ENCODE data around the gene ZC3H8. TPM values are rescaled to one million over a fixed set of nuclear protein-coding genes. Genes with fewer than 3 reads are reported as not detected.
A peak's percentile ranks its signal among the peaks of the same experiment; 100 is the strongest.
"Not testable (repeated sequence)": the region's sequence is repeated elsewhere in the genome, so short reads cannot be mapped to it uniquely, and the experiment has no call there.

Gene ZC3H8
- total RNA-seq, result 26.0 TPM

DNA sequence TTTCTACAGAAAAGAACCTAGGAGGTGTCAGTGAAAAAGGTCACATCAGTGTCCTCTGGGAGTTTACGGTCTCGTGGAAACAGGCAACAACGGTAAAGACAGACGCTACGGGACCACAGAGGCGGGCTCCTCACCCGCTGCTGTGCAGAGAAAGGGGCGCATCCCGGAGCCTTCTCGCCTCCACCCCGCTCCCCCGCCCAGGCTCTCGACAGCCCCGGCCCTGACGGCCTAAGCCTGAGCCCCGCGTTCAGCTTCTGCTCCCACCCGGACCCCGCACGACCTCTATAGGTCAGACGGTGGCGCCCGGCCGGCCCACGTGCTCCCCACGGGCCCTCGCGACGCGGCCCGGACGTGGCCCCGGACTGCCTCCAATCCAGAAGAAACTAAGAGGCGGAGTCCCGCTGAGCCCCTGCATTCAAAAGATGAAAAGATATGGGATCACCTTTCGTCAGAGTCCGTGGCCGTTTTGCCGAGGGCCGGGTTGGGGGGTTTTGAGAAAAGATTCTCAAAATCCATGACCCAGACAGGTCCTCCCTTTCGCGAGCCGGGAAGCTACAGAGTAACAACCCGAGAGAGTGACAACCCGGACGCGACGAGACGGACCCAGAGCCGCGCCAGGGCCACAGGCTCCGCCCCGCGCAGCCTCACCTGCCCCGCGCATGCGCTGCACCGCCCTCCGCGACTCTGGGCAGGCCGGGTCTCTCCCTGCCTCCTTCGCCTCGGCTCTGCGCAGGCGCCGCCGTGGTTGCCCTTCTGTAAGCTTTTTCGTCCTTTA, at the start of gene ZC3H8:
TSS of gene ZC3H8 (minus strand) at position 577 of the 775 bp plus-strand sequence. CDS start at position 516, 61 bp downstream.
- peak; percentile 89 for DNase-seq

DNA sequence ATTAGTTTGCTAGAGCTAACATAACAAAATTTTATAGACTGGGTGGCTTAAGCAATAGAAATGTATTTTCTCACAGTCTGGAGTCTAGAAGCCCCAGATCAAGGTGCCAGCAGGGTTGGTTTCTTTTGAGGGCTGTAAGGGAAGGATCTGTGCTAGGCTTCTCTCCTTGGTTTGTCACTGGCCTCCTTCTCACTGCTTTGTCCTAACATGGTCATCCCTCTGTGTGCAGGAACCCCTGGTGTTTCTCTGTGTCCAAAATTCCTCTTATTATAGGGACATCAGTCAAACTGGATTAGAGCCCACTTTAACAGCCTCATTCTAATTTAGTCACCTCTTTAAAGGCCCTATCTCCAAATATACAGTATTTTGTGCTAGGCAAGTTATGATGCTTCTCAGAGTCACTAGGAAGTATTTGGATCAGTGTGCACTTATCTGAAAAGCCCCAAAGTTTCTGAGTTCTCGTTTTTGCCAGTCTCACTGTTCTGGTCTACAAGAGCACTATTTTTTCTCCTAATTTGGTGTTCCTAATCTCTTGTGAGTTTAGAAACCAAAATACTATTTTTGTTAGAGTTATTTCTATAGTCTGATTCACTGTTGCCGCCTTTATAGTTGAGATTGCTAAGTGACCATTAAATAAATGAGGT, 49.6 kb upstream of the ZC3H8 start:
- DNase-seq, result no peak

DNA sequence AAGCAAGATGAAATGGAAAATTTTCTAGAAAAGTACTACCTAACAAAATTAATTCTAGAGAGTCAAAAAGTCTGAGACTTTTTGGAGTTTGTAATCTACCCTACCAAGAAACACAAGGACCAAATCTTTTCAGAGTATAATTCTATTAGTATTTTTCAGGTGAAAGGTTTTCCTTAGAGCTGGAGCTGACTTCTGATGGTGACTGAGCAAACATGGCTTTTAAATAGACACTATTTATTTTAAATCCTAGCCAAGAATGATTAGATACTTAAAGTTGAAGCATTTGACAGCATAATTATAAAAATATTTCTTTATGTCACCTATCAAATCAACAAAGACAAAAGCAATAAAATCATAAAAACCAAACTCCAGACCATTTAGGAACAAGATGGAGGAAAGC, 47.1 kb upstream of the ZC3H8 start:
- no peak for DNase-seq

DNA sequence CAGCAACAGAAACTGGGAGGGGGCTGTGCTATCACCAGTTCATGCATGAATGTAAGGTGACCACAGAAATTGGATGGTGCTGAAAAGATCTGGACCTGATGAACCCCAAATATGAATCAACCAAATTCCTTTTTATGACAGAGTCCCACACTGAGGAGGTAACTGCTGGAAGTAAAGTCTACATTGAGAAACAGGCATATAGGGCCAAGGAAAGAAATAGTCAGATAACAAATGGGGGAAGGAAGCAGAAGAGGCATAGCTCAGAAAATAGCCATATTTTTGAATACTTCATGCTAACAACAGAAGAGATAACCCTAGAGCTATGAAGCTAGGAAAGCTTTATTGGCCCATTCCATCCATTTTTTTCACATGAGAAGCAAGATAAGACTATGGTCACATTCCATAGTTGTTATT, 46.3 kb upstream of the ZC3H8 start:
- no peak for DNase-seq

DNA sequence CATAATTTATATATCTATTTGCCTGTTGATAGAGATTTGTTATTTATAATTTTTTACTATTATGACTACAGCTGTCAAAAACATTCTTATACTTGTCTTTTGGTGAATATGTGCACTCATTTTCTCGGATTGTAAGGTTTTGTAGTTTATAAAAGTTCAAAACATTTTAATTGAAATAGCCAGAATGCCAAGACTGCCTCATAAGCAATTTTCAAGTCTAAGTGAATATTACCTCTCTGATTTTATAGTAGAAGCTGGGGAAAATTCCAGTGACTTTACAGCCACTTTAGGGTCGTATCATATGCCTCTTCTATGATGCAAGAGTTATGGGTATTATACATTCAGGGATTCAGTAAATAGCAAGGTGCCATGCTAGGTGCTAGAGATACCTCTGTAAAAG, 41.6 kb upstream of the ZC3H8 start:
- DNase-seq, result no peak

DNA sequence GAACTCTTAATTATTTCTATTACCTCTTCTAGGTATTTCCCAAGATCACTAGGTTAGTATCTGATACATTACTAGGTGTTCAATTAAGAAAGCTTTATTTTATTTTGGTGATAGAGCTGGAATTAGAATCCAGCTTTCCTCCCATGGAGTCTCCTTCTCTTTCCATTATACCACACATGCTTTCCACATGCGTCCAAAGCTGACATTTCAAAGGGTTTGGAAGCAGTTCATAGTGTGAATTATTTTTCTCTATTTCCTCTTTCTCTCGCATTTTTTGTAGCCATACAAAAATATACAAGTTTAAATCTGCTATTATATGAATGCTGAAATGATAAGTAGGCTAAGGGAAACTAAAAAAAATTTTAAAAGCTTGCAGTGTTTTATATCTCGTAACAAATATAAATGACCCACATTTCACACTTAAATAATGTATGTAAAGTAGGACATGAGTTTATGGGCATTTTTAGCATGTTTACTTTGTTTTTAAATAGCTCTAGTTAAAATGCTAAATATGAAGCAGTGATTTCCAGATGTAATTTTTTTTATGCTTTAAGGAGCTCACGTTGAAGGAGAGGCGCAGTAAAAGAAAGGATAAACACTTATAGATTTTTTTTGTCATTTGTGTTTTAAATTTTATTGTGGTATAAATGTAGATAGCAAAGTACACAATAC, 40.7 kb upstream of the ZC3H8 start:
- no peak for DNase-seq

DNA sequence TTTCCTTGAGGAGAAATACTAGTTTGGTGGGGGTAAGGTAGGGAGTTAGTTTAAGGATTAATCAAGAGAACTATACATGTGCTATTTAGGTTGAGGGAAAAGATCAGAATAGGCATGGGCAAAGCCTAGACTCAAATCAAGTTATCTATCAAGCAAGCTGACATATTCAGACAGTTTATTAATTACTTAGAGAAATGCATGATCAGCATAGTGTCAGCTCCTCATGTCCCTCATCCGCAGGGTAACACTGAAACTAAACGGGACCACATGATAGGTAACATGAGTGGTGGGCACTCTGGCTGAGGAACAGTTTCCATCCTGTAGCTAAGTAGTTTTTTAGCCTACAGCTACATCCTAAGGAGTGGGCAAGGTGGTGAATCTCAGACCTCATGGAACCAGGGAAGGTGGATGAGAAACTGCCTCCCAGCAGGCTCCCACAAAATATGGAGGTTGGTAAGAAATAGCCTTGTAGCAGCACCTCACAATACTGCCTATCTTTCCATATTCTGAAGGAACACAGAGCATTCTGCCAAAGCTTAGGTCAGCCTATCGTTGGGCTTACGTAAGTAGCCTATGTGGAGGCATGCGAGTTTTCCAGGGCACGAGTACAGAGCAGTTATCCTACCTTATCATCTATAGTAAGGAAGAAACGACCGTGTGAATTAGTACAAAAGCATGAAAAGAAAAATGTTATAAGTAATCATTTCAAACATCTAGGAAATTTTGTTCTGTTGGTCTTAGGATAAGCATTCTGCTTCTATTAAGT, 39.0 kb upstream of the ZC3H8 start:
- DNase-seq, result no peak

DNA sequence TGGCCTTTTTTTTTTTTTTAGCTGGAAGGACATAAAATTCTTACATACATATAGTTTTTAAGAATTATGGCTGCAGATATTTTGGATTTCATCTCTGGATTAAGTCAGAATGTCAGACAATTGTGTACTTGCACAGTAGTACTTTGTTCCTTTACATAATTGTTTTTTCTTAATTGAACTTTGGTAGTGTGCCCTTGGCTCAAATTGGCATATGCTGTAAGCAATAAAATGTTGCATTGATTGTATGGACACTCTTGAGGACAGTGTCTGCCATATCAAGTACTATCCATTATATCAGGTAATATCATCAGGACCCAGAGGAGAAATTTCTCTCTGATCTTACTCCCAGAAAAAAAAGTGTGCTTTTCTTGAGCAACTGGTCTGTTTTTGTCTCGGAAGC, 35.8 kb upstream of the ZC3H8 start:
- no peak for DNase-seq

DNA sequence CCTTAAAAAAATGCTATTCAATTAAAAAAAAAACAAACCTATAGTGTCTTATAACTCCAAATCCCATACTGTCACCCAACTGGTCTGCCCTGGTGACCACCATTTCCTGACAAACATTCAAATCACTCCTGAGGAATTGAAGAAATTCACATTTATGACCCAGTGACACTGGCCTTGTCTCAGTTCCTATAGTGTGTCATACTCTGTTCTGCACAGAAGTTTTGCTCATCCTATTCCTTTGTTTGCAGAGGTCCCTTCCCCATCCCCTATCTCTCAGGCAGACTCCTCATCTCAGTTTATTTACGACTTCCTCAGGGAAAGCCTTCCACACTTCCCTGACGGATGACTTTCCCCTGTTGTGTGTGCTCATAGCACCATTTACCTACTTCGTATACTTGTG, 35.2 kb upstream of the ZC3H8 start:
- no peak for DNase-seq

DNA sequence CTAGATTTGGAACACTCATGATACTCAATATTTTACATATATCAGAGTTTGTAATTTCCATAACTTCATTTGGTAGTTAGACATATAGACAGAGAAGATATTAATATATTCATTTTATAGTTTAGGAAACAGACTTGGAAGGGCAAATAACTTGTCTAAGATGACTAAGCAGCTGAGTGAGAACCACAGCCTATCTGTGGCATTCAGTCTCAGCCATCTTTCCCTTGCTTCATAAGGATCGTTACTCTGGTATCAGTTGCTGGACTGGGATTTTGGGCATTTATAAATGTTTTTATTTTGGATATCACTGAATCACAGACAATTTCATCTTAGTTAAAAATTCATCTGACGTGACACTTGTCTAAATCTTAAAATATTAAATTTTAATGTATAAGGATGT, 28.7 kb upstream of the ZC3H8 start:
- not testable (repeated sequence) for DNase-seq

DNA sequence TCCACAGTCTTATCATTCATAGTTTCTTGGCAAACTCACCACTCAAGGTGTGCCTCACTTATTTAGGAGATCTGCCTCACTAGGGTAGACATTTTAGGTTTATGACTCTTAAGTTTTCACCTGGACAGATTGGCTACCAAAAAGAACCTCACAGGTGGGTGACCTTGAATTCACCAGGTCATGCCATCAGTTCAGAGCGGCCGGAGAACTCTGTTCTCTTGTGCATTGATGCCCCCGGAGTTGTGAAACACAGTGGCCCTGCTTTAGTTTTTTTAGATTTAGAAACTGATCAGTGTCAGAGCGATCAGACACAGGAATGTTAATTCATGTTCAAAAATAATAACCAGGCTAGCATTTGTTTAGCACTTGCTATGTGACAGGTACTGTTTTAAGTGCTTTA, 27.2 kb upstream of the ZC3H8 start:
- DNase-seq, result not testable (repeated sequence)

DNA sequence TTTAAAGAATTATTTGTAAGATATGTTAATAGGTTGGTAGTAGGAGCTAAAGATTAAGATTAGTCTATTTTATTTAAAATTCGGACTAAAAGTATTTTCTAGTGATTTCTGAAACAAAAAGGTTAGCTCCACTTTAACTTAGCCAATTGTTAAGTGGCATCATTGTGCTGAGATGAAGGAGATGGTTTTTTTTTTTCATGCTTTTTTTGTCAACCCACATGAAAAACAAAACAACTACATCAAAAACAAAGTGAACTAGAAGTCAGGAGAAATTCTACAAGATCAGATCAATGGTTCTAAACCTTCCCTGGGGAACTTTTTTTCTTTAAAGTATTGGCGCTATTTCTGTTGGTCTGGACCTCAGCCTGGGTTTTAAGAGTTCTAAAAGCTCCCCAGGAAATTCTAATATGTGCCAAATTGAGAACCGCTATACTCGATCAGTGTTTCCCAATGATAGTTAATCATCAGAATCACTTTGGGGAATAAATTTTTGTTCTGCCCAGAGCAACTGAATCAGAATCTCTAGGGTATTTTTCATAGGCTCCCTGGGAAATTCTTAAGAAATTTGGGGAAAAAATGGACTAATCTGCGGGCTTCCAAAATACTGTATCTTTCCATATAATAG, 22.9 kb upstream of the ZC3H8 start:
- DNase-seq, result no peak

DNA sequence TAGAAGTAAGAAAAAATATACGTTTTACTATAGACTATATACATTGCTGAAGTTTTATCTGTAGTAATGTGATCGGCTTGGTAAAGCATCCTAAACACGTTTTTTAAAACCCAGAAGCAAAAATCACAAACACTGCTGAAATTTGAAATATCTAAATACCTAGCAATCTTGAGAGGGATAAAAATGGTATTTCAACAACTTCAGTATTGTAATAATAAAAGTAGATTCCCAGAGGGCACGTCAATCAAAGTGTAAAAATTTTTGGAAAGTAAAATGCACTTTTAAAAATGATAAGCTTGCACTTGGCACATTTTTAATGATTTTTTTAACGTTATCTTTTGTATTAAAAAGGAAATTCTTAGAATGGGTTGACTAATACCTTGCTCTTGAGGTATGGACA, 22.1 kb upstream of the ZC3H8 start:
- no peak for DNase-seq

DNA sequence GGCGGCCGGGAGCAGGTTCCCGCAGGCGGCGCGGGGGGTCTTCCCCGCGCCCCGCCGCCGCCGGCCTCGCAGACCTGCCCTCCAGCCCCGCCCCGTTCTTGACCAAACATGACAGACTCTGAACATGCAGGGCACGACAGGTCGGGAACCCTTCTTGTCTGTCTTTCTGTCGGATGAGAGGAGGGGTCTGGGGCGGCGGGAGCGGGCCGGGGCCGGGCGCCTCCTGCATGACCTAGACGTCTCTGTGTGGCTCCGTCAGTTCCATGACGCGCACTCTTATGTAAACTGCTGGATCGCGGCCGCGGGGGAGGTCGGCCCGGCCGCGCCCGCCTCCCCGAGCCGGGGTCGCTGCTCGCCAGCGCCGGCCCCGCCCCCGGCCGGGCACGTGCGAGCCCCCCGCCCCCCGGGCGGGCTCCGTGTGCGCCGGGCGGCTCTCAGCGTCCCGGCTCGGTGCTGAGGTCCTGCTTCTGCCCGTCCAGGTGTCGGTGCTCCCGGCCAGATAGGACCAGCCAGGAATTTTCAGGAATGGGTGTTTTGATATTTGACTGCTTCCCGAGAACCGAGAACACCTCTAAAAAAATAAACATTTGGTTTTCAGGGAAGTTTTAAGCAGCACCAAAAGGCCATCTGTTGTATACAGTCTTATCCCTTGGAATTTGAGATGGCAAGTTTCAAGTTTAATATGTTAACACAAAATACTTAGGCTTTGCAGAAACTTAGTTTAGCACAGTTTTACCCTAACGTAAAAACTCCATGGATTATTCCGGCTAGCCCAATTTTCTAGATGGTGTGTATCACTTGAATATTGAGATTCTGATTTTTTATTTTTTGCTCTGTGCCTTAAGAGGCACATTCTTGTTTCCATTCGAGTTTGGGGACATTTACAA, 21.3 kb upstream of the ZC3H8 start:
- peak; percentile 60 for DNase-seq

DNA sequence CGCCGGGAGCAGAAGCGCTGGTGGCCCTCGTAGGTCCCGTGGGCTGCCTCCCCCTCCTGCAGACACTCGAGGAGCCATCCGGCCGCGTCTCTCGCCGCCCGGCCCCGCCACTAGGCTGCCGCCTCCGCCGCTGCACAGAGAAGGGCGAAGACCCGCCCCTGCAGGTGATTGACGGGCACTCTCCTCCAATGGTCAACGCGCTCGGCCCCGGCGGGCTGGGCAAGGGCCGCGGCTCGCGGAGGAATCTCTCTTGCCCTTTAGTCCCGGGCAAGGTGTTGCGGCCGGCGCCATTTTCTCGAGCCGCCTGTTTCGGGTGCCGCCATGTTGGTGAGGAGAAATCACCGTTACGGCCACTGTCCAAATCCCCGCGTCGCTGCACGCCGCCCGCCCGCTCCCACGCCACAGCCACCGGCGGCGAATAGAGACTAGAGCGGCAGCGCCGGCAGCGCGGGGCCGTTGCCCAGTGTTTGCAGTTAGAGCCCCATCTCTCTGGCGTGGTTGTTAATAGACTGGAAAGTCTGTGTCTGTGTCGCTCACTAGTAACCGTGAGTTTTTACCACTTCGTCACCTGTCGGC, 20.6 kb upstream of the ZC3H8 start, which contains the start of gene ZC3H6:
TSS of gene ZC3H6 (plus strand) at position 287 of the 576 bp plus-strand sequence. CDS start 398 bp downstream, outside the sequence.
- DNase-seq, result peak; percentile 98

DNA sequence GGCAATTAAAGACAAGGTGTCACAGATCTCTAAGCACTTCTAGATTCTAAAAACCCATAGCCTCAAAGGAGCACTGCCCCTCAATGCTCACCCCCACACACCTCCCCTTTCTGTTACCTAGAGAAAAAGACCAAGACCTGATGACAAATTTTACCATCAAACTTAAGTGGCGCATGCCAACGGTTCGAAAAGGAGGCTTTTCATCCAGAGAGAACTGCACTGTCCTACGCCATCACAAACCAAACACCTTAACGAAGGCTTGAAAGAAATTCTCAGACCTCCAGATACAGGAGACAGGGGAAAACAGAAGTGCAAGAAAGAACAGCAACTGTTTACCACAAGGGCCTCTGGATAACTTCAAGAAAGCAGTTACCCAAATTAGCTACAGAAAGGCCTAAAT, 18.5 kb upstream of the ZC3H8 start:
- DNase-seq, result no peak

DNA sequence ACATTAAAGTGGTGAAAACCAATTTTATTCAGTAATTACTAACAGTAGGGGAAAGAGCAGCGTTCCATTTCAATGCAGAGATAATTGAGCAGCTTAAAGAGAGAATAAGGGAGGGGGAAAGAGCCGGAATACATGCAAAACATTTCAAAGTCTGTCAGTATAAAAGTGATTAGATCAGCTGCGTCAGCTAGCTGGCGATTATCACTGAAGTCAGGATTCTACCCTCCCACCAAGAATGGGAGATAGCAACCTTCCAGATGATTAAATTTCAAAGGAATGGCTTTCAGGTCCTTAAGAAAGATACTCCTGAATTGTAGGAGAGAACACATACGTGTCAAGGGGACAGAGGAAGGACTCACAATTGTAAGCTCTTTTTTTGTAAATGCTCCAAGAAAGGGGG, 17.8 kb upstream of the ZC3H8 start:
- no peak for DNase-seq

DNA sequence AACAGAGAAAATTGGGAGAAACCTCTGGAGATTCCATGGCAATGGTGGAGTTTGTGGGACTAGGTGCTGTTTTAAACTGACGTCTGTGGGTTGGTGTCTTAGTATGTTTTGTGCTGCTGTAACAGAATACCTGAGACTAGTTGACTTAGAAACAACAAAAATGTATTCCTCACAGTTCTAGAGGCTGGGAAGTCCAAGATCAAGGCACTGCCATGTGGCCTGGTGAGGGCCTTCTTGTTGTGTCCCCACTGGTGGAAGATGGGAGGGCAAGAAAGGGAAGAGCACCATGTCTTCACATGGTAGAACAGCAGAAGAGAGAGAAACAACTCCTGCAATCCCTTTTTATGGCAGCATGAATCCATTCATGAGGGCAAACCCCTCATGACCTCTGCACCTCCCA, 13.7 kb upstream of the ZC3H8 start:
- no peak for DNase-seq

DNA sequence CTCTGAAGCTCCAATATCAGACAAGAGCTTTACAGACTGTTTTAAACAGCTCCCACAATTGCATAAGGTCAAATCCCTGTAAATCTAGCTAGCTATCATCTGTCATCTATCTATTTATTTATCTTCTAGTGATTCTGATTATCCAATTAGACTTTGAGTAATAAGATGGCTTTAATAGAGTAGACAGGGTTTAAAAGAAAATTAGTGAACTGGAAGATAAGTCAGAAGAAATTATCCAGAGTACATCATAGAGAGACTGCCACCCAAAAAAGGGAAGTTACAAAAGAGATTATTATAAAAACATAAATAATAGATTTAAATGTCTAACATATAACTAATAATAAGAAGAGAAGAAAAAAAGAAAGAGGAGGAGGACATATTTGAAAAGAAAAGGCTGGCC, 8.0 kb upstream of the ZC3H8 start:
- DNase-seq, result no peak

DNA sequence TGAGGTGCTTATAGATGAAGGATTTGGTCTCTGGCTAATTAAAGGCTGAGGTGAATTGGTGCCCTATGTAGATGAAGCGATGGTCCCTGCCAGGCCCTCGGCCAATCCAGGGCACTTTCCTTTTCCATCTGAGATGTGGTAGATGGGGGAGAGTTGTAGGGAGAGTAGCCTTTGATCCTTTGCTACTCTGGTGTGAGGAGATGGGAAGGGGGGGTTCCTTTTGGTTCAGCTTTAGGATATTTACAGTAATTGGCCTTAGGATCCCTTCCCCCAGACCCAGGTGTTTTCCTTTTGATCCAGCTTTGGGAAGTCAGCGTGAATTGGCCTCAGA, 5.4 kb upstream of the ZC3H8 start:
- DNase-seq, result no peak

All from occipital lobe (tissue), 2 donors.